GM12891 (cell line): ENCODE measurements around the gene EEF1E1.
"Not testable (repeated sequence)": the region's sequence is repeated elsewhere in the genome, so short reads cannot be mapped to it uniquely, and the experiment has no call there.

ENCODE experiments used
- DNase-seq: peaks from one replicate; pipeline ENCODE4 v3.0.0; 2011; ENCODE audit warnings: low spot score; ENCODE audit not compliant: insufficient read length
- FAIRE-seq: peaks from 2 replicates; lab custom pipeline; 2011; peaks lifted over from hg19 to GRCh38; lab: Jason Lieb, UNC
- PAX5 ChIP-seq: IDR thresholded peaks from 2 replicates; pipeline ENCODE4 v1.6.1; 2011; ENCODE audit warnings: low read length, moderate library complexity, mild to moderate bottlenecking; ENCODE audit not compliant: insufficient read depth, severe bottlenecking
- POLR2A ChIP-seq: IDR thresholded peaks from 2 replicates; pipeline ENCODE4 v1.6.1; 2011; ENCODE audit warnings: low read depth, low read length, control low read depth
- POLR2AphosphoS5 ChIP-seq: IDR thresholded peaks from 2 replicates; pipeline ENCODE4 v1.6.1; 2011; ENCODE audit warnings: low read depth, low read length, control low read depth
- POU2F2 ChIP-seq: IDR thresholded peaks from 2 replicates; pipeline ENCODE4 v1.6.1; 2011; ENCODE audit warnings: low read depth, mild to moderate bottlenecking, control low read depth, low read length, moderate library complexity
- SPI1 ChIP-seq: IDR thresholded peaks from 2 replicates; pipeline ENCODE4 v1.6.1; 2011; ENCODE audit warnings: low read depth, low read length, control low read depth
- TAF1 ChIP-seq: IDR thresholded peaks from 2 replicates; pipeline ENCODE4 v1.6.1; 2011; ENCODE audit warnings: low read depth, low read length, control low read depth

The EEF1E1 gene

GRCh38 chr6:8054276-8054675 lies 48.1 kb downstream of the EEF1E1 start:
- FAIRE-seq (no peak), DNase-seq (no peak)
- no peak for TF ChIP-seq PAX5
- TF ChIP-seq POU2F2 = no peak
- no peak for TF ChIP-seq SPI1
- TF ChIP-seq POLR2A = no peak
- no peak for TF ChIP-seq POLR2AphosphoS5
- TF ChIP-seq TAF1 = no peak

- DNase-seq (no peak), FAIRE-seq (no peak)
- no peak for TF ChIP-seq POLR2AphosphoS5
- TF ChIP-seq POLR2A = no peak
- no peak for TF ChIP-seq SPI1
- no peak for TF ChIP-seq POU2F2
Measured at GRCh38 chr6:8047541-8048292, 54.6 kb downstream of the EEF1E1 start.

GRCh38 chr6:8045769-8046168 lies 56.6 kb downstream of the EEF1E1 start:
- DNase-seq, FAIRE-seq: not testable (repeated sequence)

- no peak for DNase-seq
- TF ChIP-seq POU2F2 (no peak), TAF1 (no peak), SPI1 (no peak), POLR2A (no peak), PAX5 (no peak), POLR2AphosphoS5 (no peak)
- no peak for FAIRE-seq
Measured at GRCh38 chr6:8043221-8043620, 59.1 kb downstream of the EEF1E1 start.

- FAIRE-seq (no peak), DNase-seq (no peak)
- TF ChIP-seq POLR2A (no peak), POLR2AphosphoS5 (no peak), SPI1 (no peak), PAX5 (no peak), POU2F2 (no peak), TAF1 (no peak)
Measured at GRCh38 chr6:8041913-8042583, 60.3 kb downstream of the EEF1E1 start.

GRCh38 chr6:8034107-8034506 lies 68.2 kb downstream of the EEF1E1 start:
- not testable (repeated sequence) for FAIRE-seq, DNase-seq

- FAIRE-seq (peak; percentile 45), DNase-seq (no peak)
- TF ChIP-seq POLR2A = no peak
- no peak for TF ChIP-seq POLR2AphosphoS5
Measured at GRCh38 chr6:8030920-8031319, 71.4 kb downstream of the EEF1E1 start.
